NCI-H1417 treated with DMSO at 0.1 percent for 48 hours (cell line): Measurements from ENCODE around the gene PROM2.

Source experiments
- DNase-seq: peaks from one replicate; lab custom pipeline; 2025; lab: John Stamatoyannopoulos, UW

PROM2 gene

DNA sequence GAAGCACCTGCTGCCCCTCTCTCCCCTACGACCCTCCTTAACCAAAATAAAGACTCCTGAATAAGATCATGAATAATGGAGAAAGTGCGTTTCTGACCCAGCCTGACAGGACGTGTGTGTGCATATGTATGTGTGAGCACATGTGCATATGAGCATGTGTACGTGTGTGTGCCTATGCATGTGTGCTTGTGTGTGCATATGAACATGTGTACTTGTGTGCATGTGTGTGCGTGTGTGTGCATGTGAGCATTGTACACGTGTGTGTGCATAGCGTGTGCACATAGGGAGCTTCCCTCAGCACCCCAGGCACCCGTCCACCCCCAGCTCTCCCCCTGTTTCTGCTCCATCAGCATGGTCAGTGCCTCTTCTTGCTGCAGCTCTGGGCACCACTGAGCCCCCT lies 33.6 kb downstream of the PROM2 start:
- DNase-seq: no peak

DNA sequence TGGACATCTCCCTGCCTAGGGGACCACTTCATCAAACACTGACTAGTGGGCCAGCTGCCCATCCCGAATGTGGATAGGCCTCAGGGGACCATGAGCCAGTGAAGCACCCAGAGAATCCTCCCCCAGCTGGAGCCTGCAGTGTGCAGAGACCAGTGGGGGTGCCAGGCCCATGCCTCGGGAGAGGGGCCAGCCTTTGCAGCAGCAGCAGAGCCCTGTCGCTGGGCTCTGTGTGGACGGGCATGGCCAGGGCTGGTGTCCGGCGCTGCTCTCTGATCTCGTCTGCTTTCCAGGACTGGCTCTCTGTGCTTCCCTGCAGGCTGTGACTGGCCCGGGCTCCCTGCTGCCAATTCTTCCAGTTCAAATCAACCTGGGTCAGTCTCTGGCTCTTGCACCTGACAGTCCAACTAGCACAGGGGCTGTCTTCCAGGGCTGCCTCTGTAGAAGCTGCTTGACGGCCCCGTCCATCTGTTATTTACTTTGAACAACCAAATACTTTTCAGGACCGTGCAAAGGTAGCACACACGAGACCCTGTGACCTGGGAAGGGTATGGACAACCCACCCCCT lies 34.3 kb downstream of the PROM2 start:
- DNase-seq: no peak

DNA sequence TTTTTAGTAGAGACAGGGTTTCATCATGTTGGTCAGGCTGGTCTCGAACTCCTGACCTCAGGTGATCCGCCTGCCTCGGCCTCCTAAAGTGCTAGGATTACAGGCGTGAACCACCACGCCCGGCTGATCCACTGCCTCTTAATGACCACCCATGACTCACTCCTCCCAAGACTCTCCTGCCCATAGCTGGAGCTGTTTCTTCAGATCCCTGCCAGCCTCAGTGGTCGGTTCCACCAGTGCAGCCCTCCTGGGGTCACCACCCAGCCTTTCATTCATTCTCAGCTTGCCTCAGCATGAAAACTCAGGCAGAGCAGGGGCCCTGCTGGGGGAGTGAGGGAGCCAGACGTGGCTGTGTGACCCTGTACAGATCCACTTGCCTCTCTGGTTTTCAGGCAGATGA lies 35.4 kb downstream of the PROM2 start:
- DNase-seq: no peak

DNA sequence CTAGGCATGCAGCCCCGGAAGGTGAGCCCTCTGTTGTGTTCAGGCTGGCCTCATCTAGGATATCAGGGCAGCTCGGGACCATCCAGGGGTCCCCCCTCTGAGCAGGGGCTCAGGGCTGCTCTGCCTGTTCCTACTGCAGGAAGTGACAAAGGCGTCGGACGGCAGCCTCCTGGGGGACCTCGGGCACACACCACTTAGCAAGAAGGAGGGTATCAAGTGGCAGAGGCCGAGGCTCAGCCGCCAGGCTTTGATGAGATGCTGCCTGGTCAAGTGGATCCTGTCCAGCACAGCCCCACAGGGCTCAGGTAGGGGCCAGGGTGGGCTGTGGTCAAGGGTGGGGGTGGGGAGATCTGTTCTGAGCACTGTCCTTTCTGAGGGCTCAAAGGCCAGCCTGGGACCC lies 36.0 kb downstream of the PROM2 start:
- DNase-seq: no peak

DNA sequence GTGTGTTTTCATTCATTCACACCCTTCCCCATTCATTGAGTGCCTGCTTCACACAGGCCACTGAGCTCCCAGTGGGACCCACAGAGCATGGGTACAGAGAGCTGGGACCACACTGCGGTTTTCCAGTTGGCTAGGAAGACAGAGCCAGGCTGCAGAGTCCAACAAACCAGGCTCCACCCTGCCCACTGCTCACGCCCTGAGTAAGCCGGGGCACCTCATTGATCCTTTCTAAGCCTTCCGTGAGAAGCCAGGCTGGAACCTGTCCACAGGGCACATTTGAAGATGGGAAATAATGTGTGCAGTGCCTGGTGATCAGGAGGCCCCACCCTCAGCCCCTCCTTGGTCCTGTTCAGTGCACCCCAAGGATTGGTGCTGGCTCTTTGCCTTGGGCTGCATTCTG lies 36.4 kb downstream of the PROM2 start:
- no peak for DNase-seq

DNA sequence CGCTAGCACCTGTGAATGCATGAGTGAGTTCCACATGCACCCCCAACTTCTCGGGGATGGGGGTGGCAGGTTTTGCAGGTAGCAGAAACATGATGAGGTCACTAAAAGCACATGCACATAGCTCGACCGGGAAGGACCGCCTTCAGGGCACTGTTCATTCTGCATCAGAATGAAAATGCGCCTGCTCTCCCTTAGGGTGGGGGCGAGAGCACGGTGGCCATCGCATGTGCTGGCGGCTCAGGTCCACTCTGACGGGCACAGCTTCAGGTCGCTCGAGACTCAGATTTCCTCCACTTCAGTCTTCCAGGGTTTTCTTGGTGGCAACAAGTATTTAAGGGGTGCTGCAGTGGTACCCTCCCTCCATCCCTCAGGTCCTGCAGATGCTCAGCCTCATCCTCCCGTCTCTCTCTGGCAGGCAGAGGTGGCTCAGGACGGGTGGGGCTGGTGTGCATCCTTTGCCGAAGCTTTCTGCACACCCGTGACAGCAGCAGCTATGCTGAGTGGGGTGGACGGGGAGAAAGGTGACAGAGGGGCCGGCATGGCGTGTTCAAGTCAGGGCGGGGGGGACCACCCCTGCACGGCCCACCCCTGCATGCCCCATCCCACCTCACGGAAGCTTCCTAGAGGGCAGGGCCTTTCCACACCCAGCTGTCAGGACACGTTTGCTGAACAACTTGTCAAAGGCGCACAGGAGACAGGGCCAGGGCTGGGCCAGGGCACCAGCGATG lies 37.7 kb downstream of the PROM2 start:
- DNase-seq: no peak

DNA sequence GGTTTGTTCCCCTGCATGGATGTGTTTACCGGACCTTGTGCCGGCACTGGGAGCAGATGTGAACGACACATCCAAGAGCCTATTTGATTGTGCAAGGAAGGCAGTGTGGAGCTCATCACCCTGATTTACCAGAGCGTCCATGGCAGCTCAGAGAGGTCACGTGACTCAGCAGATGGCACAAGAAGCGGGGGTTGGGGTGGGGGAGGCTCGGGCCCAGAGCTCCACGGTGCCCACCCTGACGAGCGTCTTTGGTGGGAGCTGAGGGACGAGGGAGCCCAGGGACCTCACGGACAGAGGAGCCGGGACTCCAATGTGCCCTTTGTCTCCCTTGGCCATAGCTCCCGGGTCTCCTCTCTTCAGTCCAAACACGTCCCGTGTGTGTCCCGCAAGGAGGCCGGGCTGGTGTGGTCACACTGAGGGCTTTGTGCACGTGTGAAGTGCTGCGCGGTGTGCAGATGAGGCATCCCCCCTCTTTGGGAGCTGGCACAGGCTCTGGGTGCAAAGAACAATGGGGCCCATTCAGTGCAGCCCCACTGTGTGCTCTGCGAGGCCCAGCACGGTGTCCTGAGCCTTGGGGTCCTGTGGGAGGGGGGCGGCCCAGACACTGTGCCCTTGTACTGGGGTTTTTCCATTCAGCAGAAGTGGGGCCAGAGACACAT lies 38.4 kb downstream of the PROM2 start:
- DNase-seq: no peak

DNA sequence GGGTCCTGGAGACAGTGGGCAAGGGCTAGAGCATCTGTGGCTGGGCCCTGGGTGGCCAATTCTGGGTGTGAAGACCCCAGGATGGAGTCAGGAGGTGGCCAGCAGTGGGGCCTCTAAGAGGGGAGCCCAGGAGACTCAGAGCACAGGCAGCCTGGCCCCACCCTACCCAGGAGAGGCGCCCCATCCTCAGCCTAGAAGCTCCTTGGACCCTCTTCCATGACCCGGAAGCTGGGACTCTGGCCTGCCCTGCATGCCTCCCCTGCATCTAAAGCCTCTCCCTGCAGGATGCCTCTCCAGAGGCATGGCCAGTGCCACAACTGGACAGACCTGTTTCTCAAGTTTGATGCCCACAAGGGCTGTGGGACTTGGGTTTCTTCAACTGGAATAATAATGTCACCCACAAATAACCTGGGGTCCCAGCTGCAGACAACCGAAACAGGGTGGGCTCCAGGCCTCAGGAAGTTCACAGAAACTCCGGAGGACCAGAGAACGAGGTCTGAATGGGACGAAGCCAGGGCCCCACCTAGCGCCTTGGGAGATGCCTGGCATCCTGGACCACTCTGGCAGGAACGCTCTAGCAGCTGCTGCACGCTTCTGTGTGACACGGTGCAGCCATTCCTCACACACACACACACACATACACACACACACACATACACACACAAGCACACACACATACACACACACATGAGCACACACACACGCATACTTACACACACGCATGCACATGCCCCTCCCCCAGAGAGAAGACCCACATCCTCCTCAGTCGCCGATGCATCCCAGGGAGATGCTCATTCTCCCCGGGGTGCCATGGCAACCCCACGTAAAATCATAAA lies 39.3 kb downstream of the PROM2 start:
- DNase-seq: no peak

DNA sequence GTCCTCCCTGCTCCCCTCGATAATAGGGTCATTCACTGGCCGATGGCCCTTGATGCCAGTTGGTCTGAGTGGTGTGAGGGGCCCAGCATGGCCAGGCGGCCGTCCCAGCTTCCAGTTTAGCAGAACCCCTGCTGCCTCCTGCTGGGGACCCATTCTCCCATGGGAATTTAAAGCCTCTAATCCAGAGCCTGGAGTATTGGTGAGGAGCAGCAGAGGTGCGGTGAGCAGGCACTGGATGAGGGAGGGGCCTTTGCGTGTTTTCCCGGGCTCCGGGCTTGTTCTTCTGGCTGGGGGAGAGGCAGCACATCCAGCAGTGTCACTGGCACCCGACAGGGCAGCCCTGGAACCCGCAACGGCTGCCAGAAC lies 40.3 kb downstream of the PROM2 start:
- no peak for DNase-seq

DNA sequence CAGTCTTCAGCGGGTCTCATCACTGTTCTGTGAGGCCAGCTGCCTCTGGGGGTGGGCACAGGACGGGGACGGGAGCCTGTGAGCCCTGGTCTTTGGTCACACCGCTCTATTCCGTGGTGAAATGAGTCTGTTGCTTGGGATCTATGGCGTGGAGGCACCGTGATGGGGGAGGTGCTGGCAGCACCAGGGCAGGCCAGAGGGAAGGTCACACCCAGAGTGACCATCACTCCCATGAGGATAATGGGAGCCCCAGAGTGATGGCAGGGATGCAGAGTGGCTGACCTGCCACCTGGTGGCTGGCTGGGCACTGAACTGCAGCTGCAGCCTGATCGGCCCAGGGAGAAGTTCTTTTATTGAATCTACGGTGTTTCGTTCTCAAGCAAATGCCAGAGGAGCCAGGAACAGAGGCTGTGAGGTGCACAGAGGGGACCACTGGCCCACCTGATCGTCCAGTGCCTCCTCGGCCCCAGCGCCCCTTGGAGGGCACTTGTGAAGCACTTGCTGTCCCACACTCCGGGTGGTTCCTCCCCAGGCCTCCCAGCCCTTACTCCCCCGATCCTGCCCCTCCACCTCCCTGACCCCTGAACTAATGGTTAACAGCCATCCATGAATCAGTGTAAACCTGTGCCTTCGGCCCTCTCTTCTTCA lies 40.8 kb downstream of the PROM2 start:
- DNase-seq: no peak

DNA sequence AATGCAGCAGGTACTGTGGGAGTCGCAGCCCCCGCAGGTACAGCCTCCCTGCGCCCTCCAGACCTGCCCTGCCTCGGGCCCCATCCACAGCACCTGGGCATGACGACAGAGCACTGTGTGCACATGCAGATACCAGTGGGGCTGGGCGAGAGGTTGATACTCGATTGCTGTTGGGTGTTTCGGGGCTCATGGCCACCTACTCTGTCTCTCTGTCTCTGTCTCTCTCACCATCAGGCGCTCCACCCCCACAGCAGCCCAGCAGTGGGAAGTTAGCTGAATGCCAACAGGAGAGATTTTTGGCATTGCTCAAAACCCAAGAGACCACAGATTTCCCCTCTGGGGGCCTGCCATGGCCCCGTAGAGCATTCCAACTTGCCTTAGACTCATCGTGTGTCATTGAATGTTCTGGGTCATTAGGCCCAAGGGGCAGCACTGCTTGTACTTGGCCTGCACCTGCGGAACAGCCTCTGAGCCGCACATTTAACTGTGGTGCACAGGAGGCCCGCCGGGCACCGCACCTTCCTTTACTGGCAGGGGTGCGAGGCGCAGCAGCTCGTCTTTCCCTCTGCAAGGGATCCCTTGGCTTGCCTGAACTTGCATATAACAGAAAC lies 41.7 kb downstream of the PROM2 start:
- DNase-seq: no peak

DNA sequence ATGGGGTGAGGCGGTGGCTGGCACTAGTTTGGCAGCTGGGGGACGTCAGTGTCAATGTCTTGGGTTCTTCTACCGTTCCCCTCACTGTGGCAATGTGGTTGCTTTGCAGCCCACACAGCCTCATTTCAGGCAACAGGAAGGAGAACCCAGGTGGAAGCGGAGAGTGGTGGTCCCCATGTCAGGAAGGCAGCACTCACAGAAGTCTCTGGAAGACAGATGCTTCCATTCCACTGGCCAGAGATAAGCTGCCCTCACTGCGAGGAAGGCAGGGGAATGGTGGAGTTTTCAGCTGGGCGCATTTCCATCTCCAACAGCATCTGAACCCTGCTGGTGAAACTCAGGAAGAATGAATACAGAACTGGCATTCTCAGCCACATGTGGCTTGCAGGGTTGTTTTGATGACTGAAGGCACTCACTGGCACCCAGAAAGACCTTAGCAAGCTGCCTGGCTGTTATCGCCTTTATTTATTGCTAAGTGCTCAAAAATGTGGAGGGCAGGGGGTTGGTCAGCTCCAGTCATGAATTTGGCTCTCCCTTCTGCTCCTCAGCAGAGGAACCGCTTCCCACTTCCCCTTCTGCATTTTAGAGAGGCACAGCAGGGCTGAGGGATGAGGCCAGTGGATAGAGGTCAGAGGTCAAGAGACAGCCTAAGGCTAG lies 42.3 kb downstream of the PROM2 start:
- DNase-seq: no peak

DNA sequence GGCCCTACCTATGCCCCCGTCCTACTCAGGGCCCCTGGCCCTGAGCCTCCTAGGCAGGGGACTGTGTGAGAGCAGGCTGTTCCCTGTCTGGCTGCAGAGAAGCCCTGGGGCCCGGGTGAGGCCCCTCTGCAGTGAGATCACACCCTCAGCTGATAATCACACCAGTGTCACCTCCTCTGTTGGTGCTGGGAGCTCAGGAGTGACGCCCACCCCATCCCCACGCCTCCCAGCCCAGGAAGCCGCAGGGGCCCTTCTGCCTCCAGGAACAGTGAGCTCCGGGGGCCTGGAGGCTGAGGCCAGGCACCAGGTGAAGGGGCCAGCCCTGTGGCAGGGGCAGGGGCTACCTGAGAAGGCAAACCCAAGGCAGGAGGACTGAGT lies 42.9 kb downstream of the PROM2 start:
- DNase-seq: no peak

DNA sequence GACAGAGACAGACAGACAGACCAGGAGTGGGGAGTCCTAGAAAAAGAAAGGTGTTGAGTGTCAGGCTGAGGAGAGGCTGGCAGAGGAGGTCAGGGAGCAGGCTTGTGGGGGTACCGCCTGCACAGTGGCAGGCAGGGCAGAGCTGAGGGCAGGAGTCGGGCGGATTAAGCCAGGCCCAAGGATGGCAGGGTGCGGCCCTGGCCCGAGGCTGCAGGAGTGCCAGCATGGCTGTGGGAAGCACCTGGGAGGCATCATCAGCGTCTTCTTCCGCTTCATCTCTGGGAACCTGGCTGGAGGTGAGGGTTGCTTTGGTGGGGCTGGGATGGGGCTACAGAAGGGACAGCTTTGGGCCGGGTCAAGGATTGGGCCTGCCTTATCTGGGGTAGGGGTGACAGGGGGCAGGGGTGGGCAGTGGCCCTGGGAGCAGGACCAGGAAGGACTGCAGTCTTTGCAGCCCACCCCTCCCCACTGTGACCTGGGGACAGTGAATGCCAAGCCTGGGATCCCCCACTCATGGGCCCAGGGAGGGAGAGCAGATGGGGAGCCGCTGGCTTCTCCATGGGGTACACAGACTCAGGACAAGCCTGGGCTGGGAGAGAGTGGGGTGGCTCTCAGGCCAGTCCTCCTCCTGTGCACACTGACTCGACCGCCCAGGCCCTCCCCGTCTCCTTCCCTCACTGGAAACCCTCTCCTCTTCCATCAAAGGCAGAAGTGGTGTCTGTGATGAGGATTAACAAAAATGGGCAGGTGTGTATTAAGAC lies 43.6 kb downstream of the PROM2 start:
- no peak for DNase-seq

DNA sequence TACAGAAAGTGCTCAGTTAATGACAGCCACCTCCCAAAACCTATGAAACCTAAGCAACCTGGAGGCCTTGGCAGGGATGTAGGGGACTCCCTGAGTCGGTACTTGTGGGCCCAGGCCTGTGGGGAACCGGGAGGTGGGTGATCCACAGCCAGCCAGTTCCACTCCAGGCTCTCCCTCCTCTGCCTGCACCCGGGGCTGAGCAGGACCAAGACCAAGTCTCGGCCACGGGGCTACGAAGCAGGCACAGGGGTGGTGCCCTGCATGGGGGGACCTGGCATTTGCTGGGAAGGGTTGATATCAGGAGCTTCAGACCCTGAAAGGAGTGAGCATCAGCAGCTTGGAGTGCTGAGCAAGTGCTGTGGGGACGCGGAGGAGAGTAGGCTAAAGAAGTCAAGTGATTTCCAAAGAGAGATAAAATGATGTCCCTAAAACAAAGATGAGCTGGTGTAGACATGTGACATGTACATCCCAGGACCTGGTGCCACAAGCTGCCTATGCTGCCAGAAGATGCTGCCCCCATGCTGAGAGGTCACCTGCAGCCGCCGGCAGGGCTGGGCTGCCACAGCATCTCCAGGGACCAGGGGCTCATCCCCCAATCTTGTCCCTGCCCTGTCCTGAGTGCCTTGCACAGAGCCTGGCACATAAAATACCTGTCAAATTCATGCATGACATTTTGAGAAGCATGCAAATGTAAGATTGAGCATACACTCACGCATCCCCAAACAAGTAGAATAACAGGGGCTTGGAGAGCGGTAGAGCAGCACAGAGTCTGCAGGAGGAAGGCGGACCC lies 44.4 kb downstream of the PROM2 start:
- DNase-seq: no peak

DNA sequence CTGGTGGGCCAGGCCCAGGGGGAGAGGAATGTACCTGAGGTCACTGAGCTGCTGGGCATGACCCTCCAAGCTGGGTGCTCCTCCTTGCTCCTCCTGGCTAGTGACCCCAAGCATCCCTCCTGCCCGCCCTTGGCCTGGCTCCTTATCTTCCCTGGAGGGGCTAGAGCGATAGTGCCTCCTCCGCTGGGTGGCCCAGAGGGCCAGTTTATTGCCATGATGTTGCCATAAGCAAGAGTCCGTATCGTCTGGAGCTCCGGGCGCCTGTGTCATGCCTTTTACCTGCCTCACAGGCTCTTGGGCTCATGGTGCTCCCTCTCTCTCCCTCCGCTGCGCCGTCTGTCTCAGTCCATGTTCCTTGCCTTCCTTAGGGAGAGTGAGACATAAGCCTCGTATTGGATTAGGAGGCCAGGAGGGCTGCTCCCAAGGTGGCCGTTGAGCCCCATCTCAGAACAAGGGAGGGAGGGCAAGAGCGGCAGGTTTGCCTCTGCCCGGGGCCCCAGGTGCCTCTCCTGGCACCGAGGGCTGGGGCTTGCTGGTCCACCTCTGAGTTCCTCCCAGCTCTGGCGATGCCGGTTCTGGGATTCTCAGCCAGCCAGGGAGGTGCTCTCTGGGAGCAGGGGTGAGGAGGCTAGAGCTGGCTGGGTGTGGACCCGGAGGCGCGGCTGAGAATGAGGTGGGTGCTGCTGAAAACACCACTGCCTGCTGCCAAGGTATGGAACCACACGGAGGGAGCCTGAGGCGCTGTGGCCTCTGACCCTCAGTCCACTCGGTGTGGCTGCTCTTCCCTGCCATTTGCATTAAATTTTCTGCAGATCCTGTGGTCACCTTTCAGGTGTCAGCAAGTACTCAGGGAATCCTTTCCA lies 45.5 kb downstream of the PROM2 start:
- no peak for DNase-seq

DNA sequence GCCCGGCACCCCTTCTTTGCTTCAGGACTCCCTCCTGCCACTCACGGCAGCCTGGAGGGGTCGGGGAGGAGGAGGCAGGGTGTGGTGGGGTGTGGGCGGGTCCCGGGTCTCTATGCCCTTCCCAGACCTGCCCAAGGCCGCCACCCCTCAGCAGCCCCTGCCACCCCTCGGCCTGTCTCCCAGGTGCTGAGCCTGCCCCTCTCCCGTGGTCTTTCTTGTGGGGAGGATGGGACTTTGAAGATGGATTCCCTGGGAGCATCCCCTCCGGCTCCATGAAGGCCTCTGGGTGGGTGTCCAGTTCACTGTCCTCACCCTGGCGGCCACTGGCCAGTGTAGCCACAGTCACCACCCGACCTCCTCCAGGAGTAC lies 46.1 kb downstream of the PROM2 start:
- DNase-seq: no peak

DNA sequence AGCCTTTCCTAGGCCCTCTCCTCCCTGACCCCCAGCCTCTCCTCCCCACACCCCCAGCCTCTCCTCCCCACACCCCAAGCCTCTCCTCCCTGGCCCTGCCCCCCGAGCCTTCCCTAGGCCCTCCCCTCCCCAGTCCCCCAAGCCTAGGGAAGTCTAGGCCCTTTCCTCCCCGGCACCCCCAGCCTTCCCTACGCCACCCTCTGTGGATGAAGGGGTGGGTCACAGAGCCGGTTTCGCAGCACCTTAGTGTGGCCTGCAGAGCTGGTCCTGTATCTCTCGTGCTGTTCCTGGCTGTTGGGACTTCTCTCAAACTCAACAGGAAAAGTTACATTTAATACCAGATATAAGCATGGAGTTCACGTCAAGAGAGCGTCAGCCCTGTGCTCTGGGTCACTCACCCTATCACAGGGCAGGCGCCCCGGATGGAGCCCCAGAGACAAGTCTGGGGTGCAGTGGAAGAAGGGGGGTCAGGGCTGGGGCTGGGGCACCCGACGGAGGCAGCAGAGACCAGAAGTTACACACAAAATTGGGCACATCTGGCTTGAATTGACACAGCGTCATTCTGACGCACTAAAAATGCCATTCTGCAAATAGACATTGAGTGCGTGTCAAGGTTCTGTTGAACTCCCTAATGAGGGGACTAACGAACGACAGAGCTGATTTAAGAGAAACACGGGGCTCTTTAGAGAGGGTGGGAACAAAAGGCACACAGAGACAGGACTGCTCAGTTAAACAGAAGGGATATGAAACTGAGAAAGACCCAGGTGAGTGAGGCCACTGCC lies 46.9 kb downstream of the PROM2 start:
- DNase-seq: no peak
